Neural cell (in vitro differentiated cells): Measurements from ENCODE around the gene KCNJ5. TPM values are rescaled to one million over a fixed set of nuclear protein-coding genes. Genes with fewer than 3 reads are reported as not detected.

ENCODE experiments used
- H2AFZ ChIP-seq: fragments of 200-600, 300-800 bp; sonication (generic), shearing (Covaris generic); 2 replicates; pipeline ENCODE4 v1.6.0; 2014; ENCODE audit warnings: low read depth, mild to moderate bottlenecking, antibody characterized with exemption, low read length, moderate library complexity
- H3F3A ChIP-seq: fragments of 200-600 bp; shearing (Covaris generic); 2 replicates; pipeline ENCODE4 v1.6.1; 2016; ENCODE audit warnings: mild to moderate bottlenecking, moderate library complexity, mixed read lengths, antibody characterized with exemption, low read length; ENCODE audit not compliant: insufficient read depth, poor library complexity, severe bottlenecking
- H3K27ac ChIP-seq: fragments of 200-600, 300-800 bp; sonication (generic), shearing (Covaris generic); 2 replicates; pipeline ENCODE4 v1.5.1; 2014; ENCODE audit warnings: mild to moderate bottlenecking, low read length, moderate library complexity
- H3K27me3 ChIP-seq: fragments of 300-800, 200-600 bp; sonication (generic), shearing (Covaris generic); 2 replicates; pipeline ENCODE4 v1.6.0; 2014; ENCODE audit warnings: mild to moderate bottlenecking, low read depth, low read length, moderate library complexity; ENCODE audit not compliant: insufficient read depth
- H3K36me3 ChIP-seq: fragments of 300-800, 200-600 bp; sonication (generic), shearing (Covaris generic); 2 replicates; pipeline ENCODE4 v1.5.1; 2014; ENCODE audit warnings: mild to moderate bottlenecking, antibody characterized with exemption, low read length, moderate library complexity; ENCODE audit not compliant: insufficient read depth
- H3K4me2 ChIP-seq: fragments of 300-800, 200-600 bp; sonication (generic), shearing (Covaris generic); 2 replicates; pipeline ENCODE4 v1.6.0; 2014; ENCODE audit warnings: mild to moderate bottlenecking, low read length
- H3K4me3 ChIP-seq: fragments of 300-800, 200-600 bp; sonication (generic), shearing (Covaris generic); 2 replicates; pipeline ENCODE4 v1.5.1; 2014; ENCODE audit warnings: mild to moderate bottlenecking, low read length, moderate library complexity
- H3K79me2 ChIP-seq: fragments of 200-600 bp; shearing (Covaris generic); replicated peaks from 2 replicates; pipeline ENCODE4 v1.6.0; 2014; ENCODE audit warnings: mild to moderate bottlenecking, low read length, moderate library complexity; ENCODE audit not compliant: insufficient read depth
- H3K9ac ChIP-seq: fragments of 300-800, 200-600 bp; sonication (generic), shearing (Covaris generic); 2 replicates; pipeline ENCODE4 v1.6.1; 2016; ENCODE audit warnings: mild to moderate bottlenecking, low read length, mixed read lengths
- H3K9me2 ChIP-seq: fragments of 200-600 bp; shearing (Covaris generic); 2 replicates; pipeline ENCODE4 v1.6.1; 2016; ENCODE audit warnings: mild to moderate bottlenecking, low read length, mixed read lengths; ENCODE audit not compliant: insufficient read depth
- H3K9me3 ChIP-seq: fragments of 200-600, 300-800 bp; sonication (generic), shearing (Covaris generic); 2 replicates; pipeline ENCODE4 v1.6.1; 2016; ENCODE audit warnings: mild to moderate bottlenecking, mixed run types, low read length, moderate library complexity, mixed read lengths
- H4K20me1 ChIP-seq: fragments of 200-600 bp; shearing (Covaris generic); 2 replicates; pipeline ENCODE4 v1.6.1; 2016; ENCODE audit warnings: mild to moderate bottlenecking, mixed run types; ENCODE audit not compliant: insufficient read depth
- MXI1 ChIP-seq: fragments of 450-650 bp; conservative IDR thresholded peaks from 2 replicates; pipeline ENCODE4 v1.6.1; 2014; ENCODE audit warnings: antibody characterized with exemption, mild to moderate bottlenecking; ENCODE audit not compliant: poor library complexity, severe bottlenecking
- RAD21 ChIP-seq: fragments of 450-650 bp; conservative IDR thresholded peaks from 2 replicates; pipeline ENCODE4 v1.6.1; 2014; ENCODE audit warnings: antibody characterized with exemption, mild to moderate bottlenecking, moderate library complexity
- TAF1 ChIP-seq: IDR thresholded peaks from 2 replicates; pipeline ENCODE4 v1.6.1; 2012; ENCODE audit warnings: low read depth
- polyA plus RNA-seq: library from polyadenylated mRNA; depleted of rRNA; stranded (reverse); fragments of >200 nt; gene quantifications from 2 replicates; pipeline ENCODE4 v1.2.3, GENCODE V29; 2014
- TF ChIP-seq, protein P1 (sequence below): IDR thresholded peaks from 2 replicates; pipeline ENCODE4 v1.6.1; 2012; ENCODE audit warnings: borderline replicate concordance

The KCNJ5 gene
- polyA plus RNA-seq, 1 donor from 2014 or later = 1.1 TPM

DNA sequence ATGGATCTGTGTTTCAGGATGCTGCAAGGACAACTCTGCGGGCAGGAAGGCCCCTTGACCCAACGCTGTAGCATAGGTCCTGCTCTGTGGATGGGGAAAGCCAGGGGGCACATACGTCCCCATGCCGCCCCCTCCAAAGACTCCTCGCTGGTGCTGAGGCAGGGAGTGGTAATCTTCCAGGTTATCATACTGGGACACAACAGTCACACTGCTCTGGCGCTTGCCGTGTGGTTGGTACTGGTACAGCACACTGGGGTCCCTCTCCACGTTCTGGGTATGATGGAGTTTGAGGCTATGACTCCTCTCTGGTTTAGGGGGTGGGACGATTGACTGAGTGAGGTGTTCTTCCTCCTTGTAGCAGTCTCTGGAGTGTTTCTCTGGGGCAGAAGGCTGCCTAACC, 77.8 kb downstream of the KCNJ5 start:
- H4K20me1 ChIP-seq = no peaks in the 10 kb centered on the region
- H3K9ac ChIP-seq = no peak overlapping the region
- H3K9me3 ChIP-seq = no peaks in the 10 kb centered on the region
- no peaks in the 10 kb centered on the region for H3K27me3 ChIP-seq
- no peak overlapping the region for H2AFZ ChIP-seq
- no peaks in the 10 kb centered on the region for H3F3A ChIP-seq
- no peak overlapping the region for H3K4me3 ChIP-seq
- no peak overlapping the region for H3K4me2 ChIP-seq
- no peaks in the 10 kb centered on the region for H3K9me2 ChIP-seq
- TF ChIP-seq, protein P1, sequence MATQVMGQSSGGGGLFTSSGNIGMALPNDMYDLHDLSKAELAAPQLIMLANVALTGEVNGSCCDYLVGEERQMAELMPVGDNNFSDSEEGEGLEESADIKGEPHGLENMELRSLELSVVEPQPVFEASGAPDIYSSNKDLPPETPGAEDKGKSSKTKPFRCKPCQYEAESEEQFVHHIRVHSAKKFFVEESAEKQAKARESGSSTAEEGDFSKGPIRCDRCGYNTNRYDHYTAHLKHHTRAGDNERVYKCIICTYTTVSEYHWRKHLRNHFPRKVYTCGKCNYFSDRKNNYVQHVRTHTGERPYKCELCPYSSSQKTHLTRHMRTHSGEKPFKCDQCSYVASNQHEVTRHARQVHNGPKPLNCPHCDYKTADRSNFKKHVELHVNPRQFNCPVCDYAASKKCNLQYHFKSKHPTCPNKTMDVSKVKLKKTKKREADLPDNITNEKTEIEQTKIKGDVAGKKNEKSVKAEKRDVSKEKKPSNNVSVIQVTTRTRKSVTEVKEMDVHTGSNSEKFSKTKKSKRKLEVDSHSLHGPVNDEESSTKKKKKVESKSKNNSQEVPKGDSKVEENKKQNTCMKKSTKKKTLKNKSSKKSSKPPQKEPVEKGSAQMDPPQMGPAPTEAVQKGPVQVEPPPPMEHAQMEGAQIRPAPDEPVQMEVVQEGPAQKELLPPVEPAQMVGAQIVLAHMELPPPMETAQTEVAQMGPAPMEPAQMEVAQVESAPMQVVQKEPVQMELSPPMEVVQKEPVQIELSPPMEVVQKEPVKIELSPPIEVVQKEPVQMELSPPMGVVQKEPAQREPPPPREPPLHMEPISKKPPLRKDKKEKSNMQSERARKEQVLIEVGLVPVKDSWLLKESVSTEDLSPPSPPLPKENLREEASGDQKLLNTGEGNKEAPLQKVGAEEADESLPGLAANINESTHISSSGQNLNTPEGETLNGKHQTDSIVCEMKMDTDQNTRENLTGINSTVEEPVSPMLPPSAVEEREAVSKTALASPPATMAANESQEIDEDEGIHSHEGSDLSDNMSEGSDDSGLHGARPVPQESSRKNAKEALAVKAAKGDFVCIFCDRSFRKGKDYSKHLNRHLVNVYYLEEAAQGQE = no peak
- no peak for TF ChIP-seq RAD21
- TF ChIP-seq TAF1 = no peak
- no peak for TF ChIP-seq MXI1
- no peaks in the 10 kb centered on the region for H3K79me2 ChIP-seq
- H3K36me3 ChIP-seq = peaks cover 14% of the 10 kb centered on the region
- H3K27ac ChIP-seq = no peak overlapping the region

Other genes with a start within 250 kb of the KCNJ5 start
- 0.38 TPM in 1 of 2 replicates, not detected in the other for gene FLI1, start 197.3 kb upstream of the KCNJ5 start, polyA plus RNA-seq
- gene KCNJ1, start 24.1 kb upstream of the KCNJ5 start, polyA plus RNA-seq = 0.22 and 0.40 TPM in 2 replicates
- gene TP53AIP1, start 51.5 kb downstream of the KCNJ5 start, polyA plus RNA-seq = 0.68 and 1.4 TPM in 2 replicates